HepG2 (cell line): ENCODE results near the gene EPHA2. TPM values are rescaled to one million over a fixed set of nuclear protein-coding genes. Genes with fewer than 3 reads are reported as not detected.
A peak's percentile ranks its signal among the peaks of the same experiment; 100 is the strongest.

Experiments
- FIP1L1 ChIP-seq: fragments of 200-400 bp; formaldehyde crosslinking; IDR thresholded peaks from 2 replicates; pipeline ENCODE4 v1.6.1; 2018; ENCODE audit warnings: low read depth, mild to moderate bottlenecking, low read length, moderate library complexity, borderline replicate concordance; ENCODE audit not compliant: insufficient read depth
- FOXC1 ChIP-seq: sonication (generic); formaldehyde crosslinking; IDR thresholded peaks from 2 replicates; pipeline ENCODE4 v1.8.0; 2022; ENCODE audit warnings: mild to moderate bottlenecking, missing genetic modification reagents, borderline replicate concordance
- FOXK2 ChIP-seq: fragments of 450-650 bp; IDR thresholded peaks from 2 replicates; pipeline ENCODE4 v1.6.1; 2016
- KDM3A ChIP-seq: IDR thresholded peaks from 2 replicates; pipeline ENCODE4 v1.6.1; 2018; ENCODE audit warnings: low read depth, missing compliant biosample characterization
- MAFG ChIP-seq: sonication (generic); formaldehyde crosslinking; IDR thresholded peaks from 2 replicates; pipeline ENCODE4 v1.5.1; 2020; ENCODE audit warnings: mild to moderate bottlenecking, missing genetic modification reagents
- NFE2 ChIP-seq: sonication (generic); formaldehyde crosslinking; IDR thresholded peaks from 2 replicates; pipeline ENCODE4 v1.4.0; 2020; ENCODE audit warnings: missing genetic modification reagents
- PAXIP1 ChIP-seq: sonication (generic); formaldehyde crosslinking; conservative IDR thresholded peaks from 2 replicates; pipeline ENCODE4 v1.4.0; 2020; ENCODE audit warnings: mild to moderate bottlenecking, missing genetic modification reagents, moderate library complexity
- REXO4 ChIP-seq: sonication (generic); formaldehyde crosslinking; IDR thresholded peaks from 2 replicates; pipeline ENCODE4 v1.8.0; 2022; ENCODE audit warnings: missing genetic modification reagents, mild to moderate bottlenecking, borderline replicate concordance
- SUZ12 ChIP-seq: fragments of 150-350 bp; IDR thresholded peaks from 2 replicates; pipeline ENCODE4 v1.6.1; 2014; ENCODE audit warnings: low read depth, low read length
- TBX2 ChIP-seq: sonication (generic); formaldehyde crosslinking; IDR thresholded peaks from 2 replicates; pipeline ENCODE4 v1.5.0; 2020; ENCODE audit warnings: missing genetic modification reagents, mild to moderate bottlenecking, borderline replicate concordance
- TCF7L2 ChIP-seq: IDR thresholded peaks from 2 replicates; pipeline ENCODE4 v1.6.1; 2011; ENCODE audit warnings: mild to moderate bottlenecking, low read depth, low read length, moderate library complexity
- ZNF224 ChIP-seq: sonication (generic); formaldehyde crosslinking; IDR thresholded peaks from 2 replicates; pipeline ENCODE4 v1.5.0; 2020; ENCODE audit warnings: mild to moderate bottlenecking, missing genetic modification reagents
- ZNF264 ChIP-seq: sonication (generic); formaldehyde crosslinking; IDR thresholded peaks from 2 replicates; pipeline ENCODE4 v1.4.0; 2020; ENCODE audit warnings: missing genetic modification reagents
- ZNF326 ChIP-seq: sonication (generic); formaldehyde crosslinking; IDR thresholded peaks from 2 replicates; pipeline ENCODE4 v1.4.0; 2020; ENCODE audit warnings: missing genetic modification reagents, borderline replicate concordance
- ZNF550 ChIP-seq: sonication (generic); formaldehyde crosslinking; IDR thresholded peaks from 2 replicates; pipeline ENCODE4 v1.4.0; 2020; ENCODE audit warnings: mild to moderate bottlenecking, missing genetic modification reagents, borderline replicate concordance
- ZNF589 ChIP-seq: sonication (generic); formaldehyde crosslinking; conservative IDR thresholded peaks from 2 replicates; pipeline ENCODE4 v1.8.0; 2022; ENCODE audit warnings: mild to moderate bottlenecking, moderate library complexity, missing genetic modification reagents
- polyA plus RNA-seq, 8 experiments: library from polyadenylated mRNA; depleted of rRNA in 3 of 8; stranded (reverse) in 7 of 8; unstranded in 1 of 8; fragments of >200 nt; fragmentation: Illumina TruSeq in 4 of 8; extraction: Trizol in 4 of 8; gene quantifications; 2 replicates each; pipeline versions ENCODE4 v1.2.1 to v1.2.3, GENCODE V29; 2011 to 2016; ENCODE audit warnings: low read depth in 4 of 8, missing spikeins in 1 of 8, mixed read lengths in 1 of 8; ENCODE audit not compliant: insufficient read depth in 1 of 8
- total RNA-seq, 5 experiments: library from RNA; depleted of rRNA; stranded (reverse); fragments of >200 nt; fragmentation: Illumina TruSeq; extraction: Trizol; gene quantifications; 2 replicates each; pipeline ENCODE4 v1.2.3, GENCODE V29; 2016; ENCODE audit warnings: low read depth in 1 of 5
- TF ChIP-seq, protein P1 (sequence below): sonication (generic); formaldehyde crosslinking; IDR thresholded peaks from 2 replicates; pipeline ENCODE4 v1.4.0; 2020; ENCODE audit warnings: missing genetic modification reagents
- TF ChIP-seq, protein P2 (sequence below), 2 experiments: sonication (generic) in 1 of 2; formaldehyde crosslinking in 1 of 2; IDR thresholded peaks; 2 replicates each; pipeline versions ENCODE4 v1.6.1 to v1.9.0; 2014 to 2022; ENCODE audit warnings: antibody characterized with exemption in 1 of 2, borderline replicate concordance in 1 of 2, inconsistent platforms in 1 of 2, low read depth in 1 of 2, missing genetic modification reagents in 1 of 2

The EPHA2 gene
- total and polyA plus RNA-seq, 2 of the 13 experiments (the other 11 are each of a cell fraction or from before 2014, with no cell fraction given), result 33.6 to 53.6 TPM

DNA sequence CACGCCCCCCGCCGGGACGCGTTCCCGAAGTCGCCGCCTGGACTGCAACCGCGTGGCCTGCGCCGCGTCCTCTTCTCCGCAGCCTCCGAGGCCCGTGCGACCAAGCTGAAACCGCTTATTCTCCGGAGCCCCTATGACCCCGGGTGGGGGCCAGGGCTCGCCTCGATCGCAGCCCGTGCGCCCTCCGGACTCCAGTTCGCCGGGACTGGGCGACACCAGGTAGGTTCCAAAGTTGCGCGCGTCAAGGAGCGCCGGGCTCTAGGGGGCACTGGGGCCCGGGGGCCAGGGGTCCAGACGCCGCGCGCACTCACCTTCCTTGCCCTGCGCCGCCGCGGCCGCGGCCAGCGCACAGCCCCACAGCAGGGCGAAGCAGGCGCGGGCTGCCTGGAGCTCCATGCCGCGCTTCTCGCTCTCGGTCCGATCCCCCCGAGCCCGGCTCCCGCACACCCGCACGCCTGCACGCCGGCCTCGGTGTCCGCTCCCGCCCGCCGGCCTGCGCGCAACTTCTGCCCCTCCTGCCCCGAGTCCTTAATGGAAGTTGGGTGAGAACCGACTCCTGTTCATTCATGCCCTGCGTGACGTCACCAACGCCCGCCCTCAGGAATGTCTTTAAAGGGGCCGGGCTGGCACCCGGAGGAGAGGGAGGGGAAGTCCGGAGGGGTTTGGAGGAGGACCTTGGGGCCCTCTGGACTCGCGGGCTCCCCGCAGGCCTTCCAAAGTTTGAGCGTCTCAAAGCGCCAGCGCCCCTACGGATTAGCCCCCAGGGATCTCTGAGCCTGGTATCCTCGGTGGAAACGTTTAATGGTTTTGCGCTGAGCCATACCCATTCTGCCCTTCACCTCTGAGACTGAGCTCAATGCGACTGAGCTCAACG is at the start of gene EPHA2 (continued):
- TF ChIP-seq FOXC1 (CRISPR knock-in tag), result peak; percentile 59; the same call in 1 of the 2 replicates
- TF ChIP-seq KDM3A (CRISPR knock-in tag), result 0 out of 2 replicates have a peak, but pooled peaks have one; percentile 35
- no peak for TF ChIP-seq FIP1L1
- TF ChIP-seq, protein P1, sequence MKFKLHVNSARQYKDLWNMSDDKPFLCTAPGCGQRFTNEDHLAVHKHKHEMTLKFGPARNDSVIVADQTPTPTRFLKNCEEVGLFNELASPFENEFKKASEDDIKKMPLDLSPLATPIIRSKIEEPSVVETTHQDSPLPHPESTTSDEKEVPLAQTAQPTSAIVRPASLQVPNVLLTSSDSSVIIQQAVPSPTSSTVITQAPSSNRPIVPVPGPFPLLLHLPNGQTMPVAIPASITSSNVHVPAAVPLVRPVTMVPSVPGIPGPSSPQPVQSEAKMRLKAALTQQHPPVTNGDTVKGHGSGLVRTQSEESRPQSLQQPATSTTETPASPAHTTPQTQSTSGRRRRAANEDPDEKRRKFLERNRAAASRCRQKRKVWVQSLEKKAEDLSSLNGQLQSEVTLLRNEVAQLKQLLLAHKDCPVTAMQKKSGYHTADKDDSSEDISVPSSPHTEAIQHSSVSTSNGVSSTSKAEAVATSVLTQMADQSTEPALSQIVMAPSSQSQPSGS (CRISPR knock-in tag), result peak; percentile 85
- no peak for TF ChIP-seq TCF7L2
- TF ChIP-seq ZNF589 (CRISPR knock-in tag), result no peak
- TF ChIP-seq MAFG (CRISPR knock-in tag), result no peak
- TF ChIP-seq ZNF224, result no peak
- TF ChIP-seq REXO4, result no peak; the same call in 1 of the 2 replicates
- TF ChIP-seq PAXIP1 (CRISPR knock-in tag), result peak; percentile 45; the same call in 1 of the 2 replicates
- no peak for TF ChIP-seq SUZ12
- TF ChIP-seq ZNF264 (CRISPR knock-in tag), result no peak
- no peak for TF ChIP-seq ZNF550
- no peak for TF ChIP-seq ZNF326 (CRISPR knock-in tag)
- TF ChIP-seq, protein P2, sequence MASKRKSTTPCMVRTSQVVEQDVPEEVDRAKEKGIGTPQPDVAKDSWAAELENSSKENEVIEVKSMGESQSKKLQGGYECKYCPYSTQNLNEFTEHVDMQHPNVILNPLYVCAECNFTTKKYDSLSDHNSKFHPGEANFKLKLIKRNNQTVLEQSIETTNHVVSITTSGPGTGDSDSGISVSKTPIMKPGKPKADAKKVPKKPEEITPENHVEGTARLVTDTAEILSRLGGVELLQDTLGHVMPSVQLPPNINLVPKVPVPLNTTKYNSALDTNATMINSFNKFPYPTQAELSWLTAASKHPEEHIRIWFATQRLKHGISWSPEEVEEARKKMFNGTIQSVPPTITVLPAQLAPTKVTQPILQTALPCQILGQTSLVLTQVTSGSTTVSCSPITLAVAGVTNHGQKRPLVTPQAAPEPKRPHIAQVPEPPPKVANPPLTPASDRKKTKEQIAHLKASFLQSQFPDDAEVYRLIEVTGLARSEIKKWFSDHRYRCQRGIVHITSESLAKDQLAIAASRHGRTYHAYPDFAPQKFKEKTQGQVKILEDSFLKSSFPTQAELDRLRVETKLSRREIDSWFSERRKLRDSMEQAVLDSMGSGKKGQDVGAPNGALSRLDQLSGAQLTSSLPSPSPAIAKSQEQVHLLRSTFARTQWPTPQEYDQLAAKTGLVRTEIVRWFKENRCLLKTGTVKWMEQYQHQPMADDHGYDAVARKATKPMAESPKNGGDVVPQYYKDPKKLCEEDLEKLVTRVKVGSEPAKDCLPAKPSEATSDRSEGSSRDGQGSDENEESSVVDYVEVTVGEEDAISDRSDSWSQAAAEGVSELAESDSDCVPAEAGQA (IDR thresholded peaks at IDR 0.05; ENCODE audit: low read depth), result no peak
- TF ChIP-seq, protein P2 (CRISPR knock-in tag; IDR thresholded peaks at IDR 0.05; ENCODE audit: borderline replicate concordance), result no peak
- TF ChIP-seq NFE2 (CRISPR knock-in tag), result no peak
- TF ChIP-seq FOXK2, result no peak
- peak; percentile 43; the same call in 1 of the 2 replicates for TF ChIP-seq TBX2 (CRISPR knock-in tag)
